Measurements from ENCODE around the gene USP40. TPM values are rescaled to one million over a fixed set of nuclear protein-coding genes. Genes with fewer than 3 reads are reported as not detected.

Gene USP40
- total RNA-seq, 2 donors from 2014 or later = 22.1 to 32.7 TPM

- no peaks in the 10 kb centered on the region for H3K27me3 ChIP-seq
- intact Hi-C loops (cut with DNase I) = no loop called here
- H3K4me1 ChIP-seq = no peaks in the 10 kb centered on the region
- no peak for DNase-seq
- H3K9ac ChIP-seq (ENCODE audit: low read depth in 2 of 2, low read length in 2 of 2) = no peak overlapping the region
- no peaks in the 10 kb centered on the region for H3K36me3 ChIP-seq
- H3K27ac ChIP-seq = no peak overlapping the region
- H3K4me3 ChIP-seq = no peak overlapping the region
- no peaks in the 10 kb centered on the region for H3K9me3 ChIP-seq
- no peak for TF ChIP-seq CTCF (IDR thresholded peaks at IDR 0.05)
Measured at GRCh38 chr2:233525791-233526190, 40.8 kb downstream of the USP40 start.

DNA sequence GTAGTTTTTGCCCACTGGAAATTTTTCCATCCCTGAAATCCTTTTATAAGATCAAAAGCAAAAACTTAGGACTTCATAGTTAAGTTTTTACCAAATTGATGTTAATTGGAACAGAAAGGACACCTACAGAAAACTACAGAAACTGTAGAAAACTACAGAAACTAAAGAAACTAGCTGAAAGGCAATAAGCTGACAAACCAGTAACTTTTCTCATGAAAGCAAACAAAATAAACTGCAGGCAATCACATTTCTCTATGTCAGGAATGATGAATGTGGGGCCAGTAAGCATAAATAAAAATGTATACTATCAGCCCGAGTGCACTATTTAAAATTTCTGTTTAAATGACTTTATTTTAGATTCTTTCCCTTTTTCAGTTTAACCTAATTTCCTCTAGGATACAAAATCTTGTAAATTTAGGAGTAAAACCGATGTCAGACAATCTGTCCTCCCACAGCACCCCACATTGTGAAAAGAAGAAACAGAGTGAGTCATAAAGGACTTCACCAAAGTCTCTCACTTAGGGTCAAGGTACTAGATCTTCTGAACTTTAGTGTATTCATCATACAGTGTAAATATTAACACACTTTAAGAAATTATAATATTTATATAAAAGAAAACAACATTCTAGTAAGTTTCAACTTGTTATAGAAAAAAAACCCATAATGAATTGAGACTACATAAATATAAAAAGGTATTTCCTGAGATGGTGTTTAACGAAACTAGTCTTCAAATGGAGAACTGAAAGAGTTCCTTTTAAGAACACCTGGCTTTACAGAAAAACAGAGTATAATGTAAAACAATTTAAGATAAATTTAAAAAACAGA is 46.6 kb downstream of the USP40 start:
- Histone ChIP-seq H3K9ac (ENCODE audit: low read depth in 2 of 2, low read length in 2 of 2) (no peak overlapping the region), H3K36me3 (no peaks in the 10 kb centered on the region), H3K4me1 (no peaks in the 10 kb centered on the region), H3K27ac (no peak overlapping the region), H3K9me3 (no peaks in the 10 kb centered on the region), H3K4me3 (no peak overlapping the region), H3K27me3 (no peaks in the 10 kb centered on the region)
- DNase-seq = no peak
- TF ChIP-seq CTCF (IDR thresholded peaks at IDR 0.05) = no peak
- intact Hi-C loops (cut with DNase I) = no loop called here

GRCh38 chr2:233513953-233514655 is 52.5 kb downstream of the USP40 start:
- Histone ChIP-seq H3K4me1 (no peaks in the 10 kb centered on the region), H3K36me3 (no peaks in the 10 kb centered on the region), H3K4me3 (no peak overlapping the region), H3K27me3 (no peaks in the 10 kb centered on the region), H3K27ac (no peak overlapping the region), H3K9me3 (no peaks in the 10 kb centered on the region), H3K9ac (ENCODE audit: low read depth in 2 of 2, low read length in 2 of 2) (no peak overlapping the region)
- no peak for TF ChIP-seq CTCF (IDR thresholded peaks at IDR 0.05)
- intact Hi-C loops (cut with DNase I) = no loop called here
- no peak for DNase-seq

DNA sequence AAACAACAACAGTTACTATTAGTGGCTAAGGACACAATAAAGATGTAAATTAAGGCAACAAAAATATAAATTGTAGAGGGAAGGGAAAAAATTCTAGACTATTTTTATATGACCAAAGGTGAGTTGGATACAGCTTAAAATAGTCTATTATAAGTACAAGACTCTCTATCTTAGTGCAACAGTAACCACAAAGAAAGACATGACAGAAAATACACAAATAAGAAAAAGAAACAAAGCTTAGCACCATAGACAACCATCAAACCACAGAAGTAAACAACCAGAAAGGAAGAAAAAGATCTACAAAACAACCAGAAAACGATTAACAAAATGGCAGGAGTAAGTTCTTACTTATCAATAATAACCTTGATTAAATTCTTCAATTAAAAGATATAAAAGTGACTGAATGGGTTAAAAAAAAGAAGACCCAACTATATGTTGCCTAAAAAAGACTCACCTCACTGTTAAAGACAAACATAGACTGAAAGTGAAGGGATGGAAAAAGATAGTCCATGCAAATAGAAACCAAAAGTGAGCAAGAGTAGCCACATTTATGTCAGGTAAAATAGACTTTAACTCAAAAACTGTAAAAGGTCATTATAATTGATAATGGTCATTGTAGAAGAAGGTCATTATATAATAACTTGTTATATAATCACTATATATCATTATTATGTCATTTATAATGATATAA is 62.5 kb downstream of the USP40 start:
- DNase-seq = no peak
- Histone ChIP-seq H3K9ac (ENCODE audit: low read depth in 2 of 2, low read length in 2 of 2) (no peak overlapping the region), H3K4me3 (no peak overlapping the region), H3K36me3 (no peaks in the 10 kb centered on the region), H3K9me3 (no peaks in the 10 kb centered on the region), H3K4me1 (no peaks in the 10 kb centered on the region), H3K27ac (no peak overlapping the region), H3K27me3 (no peaks in the 10 kb centered on the region)
- intact Hi-C loops (cut with DNase I) = no loop called here
- no peak for TF ChIP-seq CTCF (IDR thresholded peaks at IDR 0.05)

- H3K36me3 ChIP-seq = no peaks in the 10 kb centered on the region
- H3K27me3 ChIP-seq = no peaks in the 10 kb centered on the region
- TF ChIP-seq CTCF (IDR thresholded peaks at IDR 0.05) = no peak
Measured at GRCh38 chr2:233503481-233503880, 63.1 kb downstream of the USP40 start.

More at GRCh38 chr2:233503481-233503880, 63.1 kb downstream of the USP40 start:
- H3K4me3 ChIP-seq = no peak overlapping the region
- no peak for DNase-seq
- H3K9me3 ChIP-seq = no peaks in the 10 kb centered on the region
- H3K9ac ChIP-seq (ENCODE audit: low read depth in 2 of 2, low read length in 2 of 2) = no peak overlapping the region
- no peak overlapping the region for H3K27ac ChIP-seq
- intact Hi-C loops (cut with DNase I) = no loop called here
- no peaks in the 10 kb centered on the region for H3K4me1 ChIP-seq
